Muscle layer of colon (tissue), 2 donors: ENCODE measurements around the gene TCN1.
"Not testable (repeated sequence)": the region's sequence is repeated elsewhere in the genome, so short reads cannot be mapped to it uniquely, and the experiment has no call there.

Experiments used
- H3K27ac ChIP-seq: one replicate; pipeline ENCODE4 v1.7.0; 2013; ENCODE audit warnings: low read depth, mild to moderate bottlenecking, low read length, moderate library complexity
- H3K27me3 ChIP-seq, 2 donors: one replicate each; pipeline ENCODE4 v1.7.0; 2013; ENCODE audit warnings: low read length in 2 of 2, mild to moderate bottlenecking in 2 of 2; ENCODE audit not compliant: insufficient read depth in 2 of 2, control insufficient read depth in 1 of 2
- H3K36me3 ChIP-seq: one replicate; pipeline ENCODE4 v1.7.0; 2013; ENCODE audit warnings: mild to moderate bottlenecking, low read length; ENCODE audit not compliant: insufficient read depth
- H3K4me1 ChIP-seq: one replicate; pipeline ENCODE4 v1.7.0; 2013; ENCODE audit warnings: mild to moderate bottlenecking, low read length; ENCODE audit not compliant: insufficient read depth
- H3K4me3 ChIP-seq, 2 donors: one replicate each; pipeline ENCODE4 v1.7.0; 2013; ENCODE audit warnings: low read length in 2 of 2, low read depth in 1 of 2, mild to moderate bottlenecking in 1 of 2, moderate library complexity in 1 of 2
- H3K9ac ChIP-seq: one replicate; pipeline ENCODE4 v1.7.0; 2013; ENCODE audit warnings: low read length
- H3K9me3 ChIP-seq: one replicate; pipeline ENCODE4 v1.7.0; 2013; ENCODE audit warnings: mild to moderate bottlenecking, low read length
- donor health status: abdominal sarcoma.
- donor health status: Adenocarcinoma of cecum.

TCN1 gene, protein sequence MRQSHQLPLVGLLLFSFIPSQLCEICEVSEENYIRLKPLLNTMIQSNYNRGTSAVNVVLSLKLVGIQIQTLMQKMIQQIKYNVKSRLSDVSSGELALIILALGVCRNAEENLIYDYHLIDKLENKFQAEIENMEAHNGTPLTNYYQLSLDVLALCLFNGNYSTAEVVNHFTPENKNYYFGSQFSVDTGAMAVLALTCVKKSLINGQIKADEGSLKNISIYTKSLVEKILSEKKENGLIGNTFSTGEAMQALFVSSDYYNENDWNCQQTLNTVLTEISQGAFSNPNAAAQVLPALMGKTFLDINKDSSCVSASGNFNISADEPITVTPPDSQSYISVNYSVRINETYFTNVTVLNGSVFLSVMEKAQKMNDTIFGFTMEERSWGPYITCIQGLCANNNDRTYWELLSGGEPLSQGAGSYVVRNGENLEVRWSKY

DNA sequence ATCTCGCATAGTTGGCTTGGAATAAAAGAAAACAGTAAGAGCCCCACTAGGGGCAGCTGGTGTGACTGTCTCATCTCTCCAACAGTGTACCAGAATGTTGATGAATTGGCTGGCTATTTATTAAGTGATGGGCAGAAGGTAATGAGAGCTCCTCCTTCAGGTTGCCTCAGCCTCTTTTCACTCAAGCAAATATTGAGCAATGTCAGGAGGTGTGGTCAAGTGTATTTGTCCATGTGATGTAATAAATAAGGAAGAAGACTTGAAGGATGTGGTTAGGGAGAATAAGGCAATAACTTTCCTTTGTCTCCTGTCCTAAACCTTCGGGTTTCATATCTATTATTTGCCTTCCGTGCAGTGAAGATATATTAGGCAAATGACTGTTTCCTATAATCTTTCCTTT lies at the start of gene TCN1:
Gene TCN1, minus strand, starts transcription at position 91 of the 400 bp plus-strand sequence. Its CDS starts 17 bp downstream, at position 74.
- no peaks in the 10 kb centered on the region for H3K27me3 ChIP-seq
- no peak within 1 kb of the TSS for H3K9ac ChIP-seq
- no peak within 1 kb of the TSS for H3K27ac ChIP-seq
- H3K9me3 ChIP-seq, result no peaks in the 10 kb centered on the region
- no peaks in the 10 kb centered on the region for H3K36me3 ChIP-seq
- H3K4me1 ChIP-seq, result no peaks in the 10 kb centered on the region
- no peak within 1 kb of the TSS for H3K4me3 ChIP-seq

DNA sequence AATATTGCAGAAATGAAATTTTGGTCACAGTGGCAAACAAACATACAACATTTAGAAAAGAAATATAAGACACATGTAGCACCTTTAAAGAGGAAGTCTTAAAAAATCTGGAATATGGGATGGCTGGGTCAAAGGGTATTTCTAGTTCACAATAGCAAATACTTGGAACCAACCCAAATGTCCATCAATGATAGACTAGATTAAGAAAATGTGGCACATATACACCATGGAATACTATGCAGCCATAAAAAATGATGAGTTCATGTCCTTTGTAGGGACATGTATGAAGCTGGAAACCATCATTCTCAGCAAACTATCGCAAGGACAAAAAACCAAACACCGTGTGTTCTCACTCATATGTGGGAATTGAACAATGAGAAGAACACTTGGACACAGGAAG lies 37.3 kb upstream of the TCN1 start:
- not testable (repeated sequence) for H3K27me3 ChIP-seq, H3K4me3 ChIP-seq, H3K4me1 ChIP-seq, H3K36me3 ChIP-seq, H3K9me3 ChIP-seq, H3K27ac ChIP-seq, H3K9ac ChIP-seq

DNA sequence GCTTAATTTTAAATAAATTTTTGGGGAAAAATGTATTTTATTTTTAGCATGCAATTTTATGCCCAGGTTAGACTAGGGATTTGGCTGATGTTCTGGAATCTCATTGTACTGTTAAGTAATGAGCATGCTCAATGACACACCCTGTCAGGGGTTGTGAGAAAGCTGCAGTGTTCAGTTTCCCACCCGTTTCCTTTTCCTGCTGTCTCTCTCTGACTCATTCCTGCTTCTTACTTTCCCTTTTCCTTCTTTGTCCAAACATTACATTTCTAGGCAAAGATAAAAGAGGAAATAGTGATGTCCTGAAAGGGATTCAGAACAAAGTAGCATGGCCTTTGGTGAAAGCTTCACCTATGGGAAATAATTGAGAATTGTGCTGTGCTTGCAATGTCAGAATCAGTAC lies 35.0 kb upstream of the TCN1 start:
- no peaks in the 10 kb centered on the region for H3K9me3 ChIP-seq
- H3K36me3 ChIP-seq, result no peaks in the 10 kb centered on the region
- no peak overlapping the region for H3K9ac ChIP-seq
- no peak overlapping the region for H3K4me3 ChIP-seq
- no peaks in the 10 kb centered on the region for H3K4me1 ChIP-seq
- H3K27me3 ChIP-seq, result no peaks in the 10 kb centered on the region
- H3K27ac ChIP-seq, result no peak overlapping the region

DNA sequence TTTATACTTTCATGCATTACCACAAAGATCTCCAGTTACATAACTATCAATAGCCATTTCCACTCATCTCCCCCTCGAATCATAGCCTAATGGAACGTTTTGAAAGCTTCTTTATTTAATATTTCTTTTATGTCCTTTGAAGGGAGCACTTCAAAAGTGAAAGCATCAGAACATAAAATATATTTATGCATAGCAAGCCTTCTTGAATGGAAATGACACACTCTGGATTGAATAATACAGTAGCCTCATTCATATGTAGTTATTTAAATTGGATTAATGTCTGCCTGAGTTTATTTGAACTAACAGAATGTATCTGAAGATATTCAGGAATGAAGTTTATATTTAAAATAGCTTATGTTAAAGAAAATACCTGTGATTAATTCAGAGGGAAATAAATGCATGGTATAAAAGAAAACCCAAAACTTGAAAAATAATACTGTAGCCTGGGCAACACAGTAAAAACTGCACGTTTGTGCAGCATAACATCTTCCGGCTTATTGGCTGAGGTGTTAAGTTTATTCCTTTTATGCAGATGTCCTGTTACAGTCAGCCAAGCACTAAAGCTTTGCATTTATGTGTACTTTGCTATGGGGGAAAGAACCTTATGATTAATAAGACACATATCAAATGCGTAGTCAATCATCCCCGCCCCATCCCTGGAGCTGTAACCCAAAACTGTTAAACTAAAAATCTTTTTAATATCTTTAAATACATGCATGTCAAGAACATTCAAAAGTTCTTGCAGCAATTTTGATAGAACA lies 34.3 kb upstream of the TCN1 start:
- H3K4me1 ChIP-seq, result no peaks in the 10 kb centered on the region
- no peaks in the 10 kb centered on the region for H3K36me3 ChIP-seq
- no peak overlapping the region for H3K4me3 ChIP-seq
- no peak overlapping the region for H3K9ac ChIP-seq
- no peaks in the 10 kb centered on the region for H3K9me3 ChIP-seq
- no peaks in the 10 kb centered on the region for H3K27me3 ChIP-seq
- H3K27ac ChIP-seq, result no peak overlapping the region

DNA sequence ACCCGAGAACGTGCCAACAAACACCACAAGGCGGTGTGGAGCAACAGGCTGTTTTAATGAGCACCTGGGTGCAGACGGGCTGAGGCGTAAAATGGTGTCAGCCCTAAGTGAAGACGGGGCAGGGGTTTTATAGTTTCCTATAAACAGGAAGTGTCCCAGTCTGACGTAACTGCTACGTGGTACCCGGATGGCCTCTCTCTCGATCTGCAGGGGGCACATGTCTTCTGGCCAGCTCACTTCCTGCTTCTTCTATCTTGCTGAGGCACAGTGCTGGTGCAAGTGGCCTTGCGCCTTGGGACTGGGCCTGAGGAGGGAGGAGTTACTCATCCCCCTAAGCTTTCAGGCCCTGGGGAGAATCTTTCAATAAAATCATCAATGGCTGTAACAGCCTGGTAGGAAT lies 33.2 kb upstream of the TCN1 start:
- Histone ChIP-seq H3K9me3 (no peaks in the 10 kb centered on the region), H3K4me1 (no peaks in the 10 kb centered on the region), H3K27me3 (no peaks in the 10 kb centered on the region), H3K9ac (no peak overlapping the region), H3K36me3 (no peaks in the 10 kb centered on the region), H3K4me3 (no peak overlapping the region), H3K27ac (no peak overlapping the region)

DNA sequence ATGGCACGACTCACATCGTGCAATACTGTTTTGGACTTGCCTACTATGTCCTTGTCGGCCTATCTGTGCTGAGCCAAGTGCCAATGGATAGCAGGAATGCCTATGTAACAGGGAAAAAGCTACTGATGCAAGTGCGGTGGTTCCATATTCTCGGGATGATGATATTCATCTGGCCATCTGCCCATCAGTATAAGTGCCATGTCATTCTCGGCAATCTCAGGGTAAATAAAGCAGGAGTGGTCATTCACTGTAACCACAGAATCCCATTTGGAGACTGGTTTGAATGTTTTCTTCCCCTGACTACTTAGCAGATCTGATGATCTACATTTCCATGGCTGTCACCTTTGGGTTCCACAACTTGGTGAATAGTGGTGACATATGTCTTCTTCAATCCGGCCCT lies 32.4 kb upstream of the TCN1 start:
- H3K9ac ChIP-seq, result no peak overlapping the region
- H3K9me3 ChIP-seq, result no peaks in the 10 kb centered on the region
- H3K4me3 ChIP-seq, result no peak overlapping the region
- no peak overlapping the region for H3K27ac ChIP-seq
- H3K4me1 ChIP-seq, result no peaks in the 10 kb centered on the region
- no peaks in the 10 kb centered on the region for H3K27me3 ChIP-seq
- H3K36me3 ChIP-seq, result no peaks in the 10 kb centered on the region

DNA sequence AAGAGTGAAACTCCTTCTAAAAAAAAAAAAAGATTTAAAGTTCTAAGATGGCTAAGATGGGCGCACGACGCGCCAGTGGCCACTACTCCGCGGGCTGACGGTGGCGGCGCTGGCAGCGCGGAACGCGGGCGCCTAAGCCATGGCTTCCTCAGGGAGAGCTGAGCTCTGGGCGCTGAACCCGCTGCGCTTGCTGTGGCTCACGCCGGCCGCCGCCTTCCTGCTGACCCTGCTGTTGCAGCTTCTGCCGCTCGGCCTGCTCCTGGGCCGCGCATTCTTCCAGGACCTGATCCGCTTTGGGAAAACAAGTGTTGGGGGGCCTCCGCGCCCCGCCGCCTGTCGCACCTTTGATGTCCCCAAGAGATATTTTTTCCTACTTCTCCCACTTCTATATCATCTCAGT lies 31.8 kb upstream of the TCN1 start:
- no peaks in the 10 kb centered on the region for H3K4me1 ChIP-seq
- H3K27ac ChIP-seq, result no peak overlapping the region
- no peaks in the 10 kb centered on the region for H3K9me3 ChIP-seq
- H3K4me3 ChIP-seq, result no peak overlapping the region
- H3K36me3 ChIP-seq, result no peaks in the 10 kb centered on the region
- no peaks in the 10 kb centered on the region for H3K27me3 ChIP-seq
- H3K9ac ChIP-seq, result no peak overlapping the region

DNA sequence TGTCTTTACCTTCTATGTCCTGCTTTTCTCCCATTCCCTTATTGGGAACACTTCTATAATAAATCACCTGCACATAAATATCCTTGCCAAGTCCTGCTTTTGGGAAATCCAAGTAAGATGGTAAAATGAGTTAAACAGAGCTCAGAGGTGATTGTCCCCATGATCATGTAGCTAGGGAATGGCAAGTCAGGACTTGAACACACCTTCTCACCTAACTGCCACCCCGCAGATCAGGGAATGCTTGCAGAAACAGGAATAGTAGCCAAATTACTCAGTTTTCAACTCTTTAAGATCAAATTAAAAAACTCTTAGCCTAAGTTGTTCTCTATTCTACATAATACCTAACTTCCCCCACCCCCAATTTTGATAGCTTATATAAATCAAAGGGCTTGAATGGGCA lies 28.3 kb upstream of the TCN1 start:
- Histone ChIP-seq H3K4me3 (no peak overlapping the region), H3K9me3 (no peaks in the 10 kb centered on the region), H3K36me3 (no peaks in the 10 kb centered on the region), H3K9ac (no peak overlapping the region), H3K27ac (no peak overlapping the region), H3K27me3 (no peaks in the 10 kb centered on the region), H3K4me1 (no peaks in the 10 kb centered on the region)

DNA sequence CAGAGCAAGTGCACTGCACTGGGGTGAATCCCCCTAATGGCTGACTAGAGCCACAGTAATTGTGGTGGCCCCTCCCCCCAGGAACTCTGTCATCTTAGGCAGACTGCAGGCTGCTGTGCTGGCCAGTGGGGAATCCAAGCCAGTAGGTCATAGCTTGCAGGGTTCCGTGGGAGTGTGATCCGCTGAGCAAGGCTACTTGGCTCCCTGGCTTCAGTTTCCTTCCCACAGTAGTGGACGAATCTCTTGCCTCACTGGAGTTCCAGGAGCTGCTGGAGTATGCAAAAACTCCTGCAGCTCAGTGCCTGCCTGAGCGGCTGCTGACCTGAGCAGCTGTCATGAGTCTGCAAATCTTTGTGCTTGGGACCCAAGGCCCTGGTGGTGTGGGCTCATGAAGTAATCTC lies 25.5 kb upstream of the TCN1 start:
- no peak overlapping the region for H3K27ac ChIP-seq
- no peak overlapping the region for H3K4me3 ChIP-seq
- H3K9me3 ChIP-seq, result no peaks in the 10 kb centered on the region
- no peaks in the 10 kb centered on the region for H3K4me1 ChIP-seq
- H3K9ac ChIP-seq, result no peak overlapping the region
- H3K36me3 ChIP-seq, result no peaks in the 10 kb centered on the region
- H3K27me3 ChIP-seq, result no peaks in the 10 kb centered on the region

DNA sequence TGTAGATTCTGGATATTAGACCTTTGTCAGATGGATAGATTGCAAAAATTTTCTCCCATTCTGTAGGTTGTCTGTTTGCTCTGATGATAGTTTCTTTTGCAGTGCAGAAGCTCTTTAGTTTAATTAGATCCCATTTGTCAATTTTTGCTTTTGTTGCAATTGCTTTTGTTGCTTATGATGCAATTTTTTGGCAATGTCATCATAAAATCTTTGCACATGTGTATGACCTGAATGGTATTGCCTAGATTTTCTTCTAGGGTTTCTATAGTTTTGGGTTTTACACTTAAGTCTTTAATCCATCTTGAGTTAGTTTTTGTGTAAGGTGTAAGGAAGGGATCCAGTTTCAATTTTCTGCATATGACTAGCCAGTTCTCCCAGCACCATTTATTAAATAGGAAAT lies 20.9 kb upstream of the TCN1 start:
- not testable (repeated sequence) for H3K27me3 ChIP-seq, H3K4me1 ChIP-seq, H3K36me3 ChIP-seq, H3K27ac ChIP-seq, H3K4me3 ChIP-seq, H3K9ac ChIP-seq, H3K9me3 ChIP-seq

DNA sequence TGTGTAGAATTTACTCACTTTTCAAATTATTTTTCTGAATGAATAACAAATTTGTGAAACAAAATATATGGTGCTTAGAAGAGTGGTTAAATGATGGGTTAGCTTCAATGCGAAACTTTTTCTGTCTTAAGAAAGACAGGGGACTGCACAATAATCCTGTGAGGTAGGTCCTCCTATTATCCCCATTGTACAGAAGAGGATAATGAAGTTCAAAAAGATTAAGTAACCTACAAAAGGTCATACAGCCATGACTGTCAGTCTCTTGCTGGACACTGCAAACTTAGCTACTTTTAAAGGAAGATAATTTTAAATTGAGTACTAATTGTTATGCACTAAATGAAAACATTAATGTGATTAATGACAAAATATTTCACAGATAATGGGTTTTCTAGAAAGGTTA lies 17.3 kb upstream of the TCN1 start:
- H3K9ac ChIP-seq, result no peak overlapping the region
- H3K9me3 ChIP-seq, result no peaks in the 10 kb centered on the region
- no peak overlapping the region for H3K27ac ChIP-seq
- H3K4me1 ChIP-seq, result no peaks in the 10 kb centered on the region
- no peak overlapping the region for H3K4me3 ChIP-seq
- no peaks in the 10 kb centered on the region for H3K36me3 ChIP-seq
- H3K27me3 ChIP-seq, result no peaks in the 10 kb centered on the region

DNA sequence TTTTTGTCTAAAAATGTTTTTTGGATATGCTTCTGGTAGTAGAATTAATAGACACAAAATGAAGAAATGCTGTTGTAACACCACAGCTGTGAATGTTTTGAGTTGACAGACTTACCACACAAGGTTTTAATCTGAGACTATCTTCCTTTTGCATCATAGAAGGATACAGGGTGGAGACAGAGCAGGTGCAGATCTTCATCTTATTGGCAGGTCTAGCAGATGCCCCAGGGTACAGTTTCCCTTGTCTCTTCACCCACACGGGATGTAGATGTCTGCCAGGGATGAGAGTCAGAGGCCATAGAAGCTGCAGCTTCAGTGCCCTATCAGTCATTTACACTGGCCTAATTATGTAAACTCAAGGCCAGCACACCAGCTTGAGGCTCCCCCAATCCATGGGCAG lies 13.3 kb upstream of the TCN1 start:
- no peaks in the 10 kb centered on the region for H3K9me3 ChIP-seq
- no peak overlapping the region for H3K4me3 ChIP-seq
- H3K36me3 ChIP-seq, result no peaks in the 10 kb centered on the region
- H3K9ac ChIP-seq, result no peak overlapping the region
- no peak overlapping the region for H3K27ac ChIP-seq
- H3K27me3 ChIP-seq, result no peaks in the 10 kb centered on the region
- H3K4me1 ChIP-seq, result no peaks in the 10 kb centered on the region
